Measurements from ENCODE around the gene PCDH10.

GRCh38 chr4:133151341-133151690, 2.2 kb downstream of the PCDH10 start:
- no peak for TF ChIP-seq CTCF (IDR thresholded peaks at IDR 0.05)
- no peak for TF ChIP-seq POLR2A (IDR thresholded peaks at IDR 0.05)

Measured in right lobe of liver (tissue), 4 donors.